ENCODE data around the gene S100A8.

The S100A8 gene

DNA sequence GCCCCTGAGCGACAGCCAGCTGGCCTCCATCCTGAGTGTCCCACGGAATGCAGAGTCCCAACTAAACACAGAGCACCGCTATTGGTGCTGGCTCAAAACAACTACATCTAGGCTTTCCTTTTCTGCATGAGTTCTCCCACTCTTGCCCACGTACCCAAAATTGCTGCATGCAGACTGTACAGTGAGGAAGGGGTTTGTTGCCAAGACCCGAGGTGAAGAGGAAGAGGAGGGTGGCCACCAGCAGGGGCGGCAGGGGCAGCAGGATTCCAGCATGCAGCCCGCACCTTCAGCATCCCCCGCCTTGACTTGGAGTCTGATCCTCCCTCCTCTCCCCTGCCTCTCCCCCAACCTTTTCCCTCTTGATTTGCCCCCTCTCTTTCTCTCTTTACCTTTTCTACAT lies 25.2 kb downstream of the S100A8 start:
- FAIRE-seq = no peak

GRCh38 chr1:153364766-153365666 lies 25.9 kb downstream of the S100A8 start:
- FAIRE-seq (no peak), DNase-seq (ENCODE audit: extremely low spot score, insufficient read length, low read depth) (no peak)

More for the DNA sequence above, 25.2 kb downstream of the S100A8 start:
- no peak for DNase-seq (ENCODE audit: extremely low spot score, insufficient read length, low read depth)

DNA sequence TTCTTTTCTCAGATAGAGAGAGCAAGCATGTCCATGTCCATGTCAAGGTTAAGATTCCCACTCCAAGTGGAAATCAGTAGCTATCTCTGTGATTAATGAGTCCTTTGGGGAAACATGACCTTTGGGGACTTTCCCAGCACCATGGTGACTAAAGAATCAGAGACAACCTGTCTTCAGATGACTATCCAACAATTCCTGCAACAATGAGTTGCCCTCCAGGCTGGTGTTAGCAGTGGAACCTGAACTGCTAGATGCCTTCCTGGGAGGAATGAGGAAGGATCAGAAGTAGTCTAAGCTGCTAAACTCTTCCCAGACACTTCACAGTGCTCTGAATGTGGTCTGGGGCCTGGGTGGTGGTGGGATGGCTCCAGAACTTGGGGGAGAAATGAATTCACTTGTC lies 26.7 kb downstream of the S100A8 start:
- DNase-seq (ENCODE audit: extremely low spot score, insufficient read length, low read depth) (no peak), FAIRE-seq (no peak)

GRCh38 chr1:153363641-153364040 lies 27.2 kb downstream of the S100A8 start:
- DNase-seq (ENCODE audit: extremely low spot score, insufficient read length, low read depth) (no peak), FAIRE-seq (no peak)

DNA sequence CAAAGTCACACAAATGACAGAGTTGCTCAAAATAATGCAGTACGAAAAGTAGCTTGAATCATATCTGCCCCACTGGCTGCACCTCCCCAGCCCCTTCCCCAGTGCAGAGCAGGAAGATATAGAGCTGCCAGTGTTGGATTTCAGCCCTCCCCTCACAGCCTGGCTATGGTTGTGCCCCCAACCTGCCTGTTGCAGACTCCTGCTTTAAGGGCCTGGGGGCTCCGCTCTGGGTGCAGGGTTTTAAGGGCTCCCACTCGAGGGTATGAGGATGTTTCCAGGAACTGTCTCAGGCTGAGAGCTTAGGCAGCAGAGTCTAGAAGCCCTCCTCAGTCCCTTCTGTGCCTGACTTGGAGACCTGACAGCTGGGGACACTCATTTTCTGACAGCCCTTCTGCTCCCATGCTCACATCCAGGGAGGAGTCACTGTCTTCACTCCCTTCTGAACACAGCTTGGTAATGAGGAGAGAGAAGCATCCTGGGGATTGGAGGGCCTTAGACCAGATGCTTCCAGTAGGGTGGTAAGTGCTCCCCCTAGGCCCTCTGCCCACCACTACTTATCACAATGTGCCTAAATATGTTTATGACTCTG lies 28.6 kb downstream of the S100A8 start:
- DNase-seq (ENCODE audit: extremely low spot score, insufficient read length, low read depth) (no peak), FAIRE-seq (no peak)

DNA sequence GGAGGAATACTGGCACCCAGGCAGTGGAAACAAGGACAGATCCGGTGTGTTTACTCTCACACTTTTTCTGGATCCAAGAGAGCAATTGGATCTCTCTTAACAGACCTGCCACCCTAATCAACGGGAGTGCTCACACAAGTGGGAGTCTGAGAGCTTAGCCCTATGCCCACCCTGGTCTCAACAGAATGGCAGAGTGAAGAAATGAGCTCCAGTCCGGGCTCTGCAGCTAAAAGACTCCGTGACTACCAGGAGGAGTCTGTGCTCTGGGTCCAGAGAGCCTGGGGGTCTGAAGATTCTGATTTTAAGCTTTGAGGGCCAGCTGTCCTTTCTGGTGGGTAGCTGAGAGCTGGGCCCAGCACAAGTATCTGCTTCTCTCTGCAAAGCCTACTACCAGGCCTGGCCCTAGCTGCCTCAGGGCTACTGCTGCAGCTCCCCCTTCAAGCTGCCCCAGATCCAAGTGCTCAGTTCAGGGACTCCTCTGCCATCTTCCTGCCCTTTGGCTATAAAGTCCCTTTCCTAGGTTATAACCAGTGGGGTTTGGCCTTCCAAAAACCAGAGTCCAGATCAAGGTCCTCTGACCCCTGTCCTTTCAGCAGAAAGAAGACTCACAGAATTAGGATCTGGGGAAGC lies 29.3 kb downstream of the S100A8 start:
- FAIRE-seq (no peak), DNase-seq (ENCODE audit: extremely low spot score, insufficient read length, low read depth) (no peak)

GRCh38 chr1:153360592-153361479 lies 30.0 kb downstream of the S100A8 start:
- FAIRE-seq (no peak), DNase-seq (ENCODE audit: extremely low spot score, insufficient read length, low read depth) (no peak)

GRCh38 chr1:153360190-153360589 lies 30.7 kb downstream of the S100A8 start:
- FAIRE-seq (no peak), DNase-seq (ENCODE audit: extremely low spot score, insufficient read length, low read depth) (no peak)

GRCh38 chr1:153359241-153359640 lies 31.6 kb downstream of the S100A8 start:
- no peak for FAIRE-seq
- DNase-seq (ENCODE audit: extremely low spot score, insufficient read length, low read depth) = no peak

DNA sequence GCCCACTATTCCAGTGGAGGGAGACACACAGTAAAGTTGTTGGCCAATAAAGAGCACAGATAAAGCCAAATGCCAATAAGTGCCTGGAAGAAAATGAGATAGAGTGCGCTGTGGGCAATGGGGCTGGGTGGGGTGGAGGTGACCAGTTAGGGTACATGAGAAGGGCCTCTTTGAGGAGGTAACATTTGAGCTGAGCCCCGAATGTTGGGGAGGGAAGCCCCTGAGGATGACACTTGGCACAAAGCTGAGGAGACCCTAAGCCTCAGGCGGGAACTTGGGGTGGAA lies 32.2 kb downstream of the S100A8 start:
- DNase-seq (ENCODE audit: extremely low spot score, insufficient read length, low read depth) (no peak), FAIRE-seq (no peak)

DNA sequence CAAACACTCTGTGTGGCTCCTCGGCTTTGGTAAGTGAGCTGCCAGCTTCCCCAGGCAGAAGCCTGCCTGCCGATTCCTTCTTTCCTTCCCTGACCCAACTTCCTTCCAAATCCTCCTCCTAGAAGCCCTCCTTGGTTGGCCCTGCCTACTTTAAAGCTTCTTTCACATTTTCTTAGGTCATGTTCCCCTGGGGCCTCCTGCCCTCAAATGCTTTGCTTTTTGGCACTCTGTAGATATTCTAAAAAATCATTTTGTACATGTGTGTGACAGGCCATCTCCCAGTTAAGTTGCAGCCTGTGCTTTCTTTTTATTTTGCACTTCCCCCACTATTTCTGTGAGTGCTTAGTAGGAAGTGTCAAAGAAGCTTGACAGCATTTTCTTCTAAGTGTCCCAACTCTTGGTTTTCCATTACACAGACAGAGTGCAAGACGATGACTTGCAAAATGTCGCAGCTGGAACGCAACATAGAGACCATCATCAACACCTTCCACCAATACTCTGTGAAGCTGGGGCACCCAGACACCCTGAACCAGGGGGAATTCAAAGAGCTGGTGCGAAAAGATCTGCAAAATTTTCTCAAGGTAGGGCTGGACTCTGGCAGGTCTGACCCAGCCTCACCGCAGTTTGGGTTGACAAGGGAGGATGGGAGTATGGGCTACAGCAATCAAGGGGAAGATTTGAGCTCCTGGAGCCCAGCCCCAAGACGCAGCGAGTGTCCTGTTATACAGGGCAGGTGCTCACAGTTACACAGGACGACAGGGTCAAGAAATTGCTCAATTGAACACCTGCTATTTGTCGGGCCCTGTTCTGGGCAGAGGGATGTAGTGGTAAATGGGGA lies 32.8 kb downstream of the S100A8 start, which contains the start of gene S100A9:
Gene S100A9, plus strand, starts transcription at position 2 of the 838 bp plus-strand sequence. Its CDS starts 430 bp downstream, at position 432.
- FAIRE-seq = no peak
- DNase-seq (ENCODE audit: extremely low spot score, insufficient read length, low read depth) = no peak

DNA sequence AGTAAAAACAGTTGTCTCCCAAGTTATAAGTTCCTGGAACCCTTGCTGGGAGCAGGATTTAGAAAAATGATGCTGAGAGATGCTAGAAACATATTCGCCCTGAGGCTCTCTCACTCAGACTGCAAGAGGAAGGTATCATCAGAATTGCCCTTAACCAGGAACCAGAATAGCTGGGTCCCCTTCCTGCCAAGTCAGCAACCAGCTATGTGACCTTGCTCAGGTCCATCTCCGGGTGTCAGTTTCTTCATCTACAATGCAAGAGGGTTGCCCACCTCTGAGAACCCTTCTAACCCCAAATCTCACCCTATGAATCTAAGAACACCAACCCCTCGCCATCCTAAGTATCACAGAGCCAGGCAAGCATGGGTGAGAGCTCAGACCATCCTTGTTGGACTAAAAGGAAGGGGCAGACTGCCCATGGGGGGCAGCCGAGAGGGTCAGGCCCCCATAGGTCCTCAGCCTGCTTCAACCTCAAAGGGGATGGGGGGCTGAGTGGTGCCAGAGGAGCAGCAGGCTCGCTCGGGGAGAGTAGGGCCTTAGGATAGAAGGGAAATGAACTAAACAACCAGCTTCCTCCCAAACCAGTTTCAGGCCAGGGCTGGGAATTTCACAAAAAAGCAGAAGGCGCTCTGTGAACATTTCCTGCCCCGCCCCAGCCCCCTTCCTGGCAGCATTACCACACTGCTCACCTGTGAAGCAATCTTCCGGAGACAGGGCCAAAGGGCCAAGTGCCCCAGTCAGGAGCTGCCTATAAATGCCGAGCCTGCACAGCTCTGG lies 33.6 kb downstream of the S100A8 start:
- DNase-seq (ENCODE audit: extremely low spot score, insufficient read length, low read depth) (no peak), FAIRE-seq (no peak)

DNA sequence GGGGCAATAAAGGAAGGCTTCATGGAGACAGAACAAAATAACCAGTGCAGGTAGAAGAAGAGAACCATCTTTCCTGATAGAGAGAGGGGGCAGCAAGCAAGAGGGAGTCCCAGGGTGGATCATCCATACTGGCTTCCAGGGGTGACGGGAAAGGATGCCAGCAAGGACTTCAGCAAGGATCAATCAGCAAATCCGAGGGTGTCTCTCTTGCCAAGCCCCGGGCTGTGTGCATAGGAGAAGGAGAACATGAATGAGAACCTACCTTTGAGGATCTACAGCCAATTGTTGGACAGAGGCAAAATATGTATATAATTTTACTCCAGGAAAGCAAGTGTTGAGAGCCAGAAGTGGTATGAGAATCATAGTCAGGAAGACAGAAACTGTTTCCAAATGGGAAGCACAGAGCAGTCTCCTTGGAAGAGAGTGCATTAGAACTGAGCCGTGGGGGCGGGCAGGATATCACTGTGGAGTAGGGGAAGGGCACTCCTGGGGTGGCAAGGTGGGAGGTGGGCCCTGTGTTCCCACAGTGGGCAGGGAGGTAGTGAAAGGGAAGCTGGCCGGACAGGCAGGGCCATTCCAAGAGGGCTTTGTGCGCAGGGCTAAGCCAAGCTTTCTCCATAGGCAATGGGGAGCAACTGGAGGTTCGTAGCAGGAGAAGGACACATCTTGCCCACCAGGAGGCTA lies 34.3 kb downstream of the S100A8 start:
- FAIRE-seq = no peak
- DNase-seq (ENCODE audit: extremely low spot score, insufficient read length, low read depth) = no peak

DNA sequence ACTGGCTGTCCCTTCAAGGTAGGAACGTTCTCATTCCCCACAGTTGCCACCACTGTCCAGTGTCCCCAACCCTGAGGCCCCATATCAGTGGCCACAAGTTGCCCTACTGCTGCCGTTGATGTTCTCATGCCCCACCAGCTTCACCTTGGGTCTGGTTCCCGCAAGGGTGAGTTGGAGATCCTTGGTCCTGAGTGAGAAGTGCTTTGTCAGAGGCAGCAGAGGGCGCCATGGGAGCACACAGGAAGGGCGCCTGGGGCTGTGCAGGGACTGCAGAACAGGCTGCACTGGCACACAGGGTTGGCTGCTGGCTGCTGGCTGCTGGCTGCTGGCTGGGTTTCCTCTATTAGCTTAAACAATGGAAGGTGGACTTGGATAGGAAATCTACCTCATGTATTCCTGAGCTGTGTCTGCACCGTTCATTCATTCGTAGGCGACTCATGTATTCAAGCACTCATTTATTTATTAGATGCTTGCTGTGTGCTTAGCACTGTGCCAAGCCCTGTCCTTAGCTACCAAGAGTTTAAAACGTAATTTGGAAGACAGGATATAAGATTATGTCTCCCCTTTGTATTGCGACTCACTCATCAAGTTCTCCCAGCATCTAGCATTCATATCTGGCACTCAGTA lies 35.3 kb downstream of the S100A8 start:
- FAIRE-seq = peak; percentile 74
- no peak for DNase-seq (ENCODE audit: extremely low spot score, insufficient read length, low read depth)

- DNase-seq (ENCODE audit: extremely low spot score, insufficient read length, low read depth) (no peak), FAIRE-seq (no peak)
These were observed 36.2 kb downstream of the S100A8 start for GRCh38 chr1:153354515-153355193.

GRCh38 chr1:153353226-153353947 lies 37.5 kb downstream of the S100A8 start:
- FAIRE-seq (no peak), DNase-seq (ENCODE audit: extremely low spot score, insufficient read length, low read depth) (no peak)
